ENCODE data around the gene OPHN1.

Gene OPHN1

DNA sequence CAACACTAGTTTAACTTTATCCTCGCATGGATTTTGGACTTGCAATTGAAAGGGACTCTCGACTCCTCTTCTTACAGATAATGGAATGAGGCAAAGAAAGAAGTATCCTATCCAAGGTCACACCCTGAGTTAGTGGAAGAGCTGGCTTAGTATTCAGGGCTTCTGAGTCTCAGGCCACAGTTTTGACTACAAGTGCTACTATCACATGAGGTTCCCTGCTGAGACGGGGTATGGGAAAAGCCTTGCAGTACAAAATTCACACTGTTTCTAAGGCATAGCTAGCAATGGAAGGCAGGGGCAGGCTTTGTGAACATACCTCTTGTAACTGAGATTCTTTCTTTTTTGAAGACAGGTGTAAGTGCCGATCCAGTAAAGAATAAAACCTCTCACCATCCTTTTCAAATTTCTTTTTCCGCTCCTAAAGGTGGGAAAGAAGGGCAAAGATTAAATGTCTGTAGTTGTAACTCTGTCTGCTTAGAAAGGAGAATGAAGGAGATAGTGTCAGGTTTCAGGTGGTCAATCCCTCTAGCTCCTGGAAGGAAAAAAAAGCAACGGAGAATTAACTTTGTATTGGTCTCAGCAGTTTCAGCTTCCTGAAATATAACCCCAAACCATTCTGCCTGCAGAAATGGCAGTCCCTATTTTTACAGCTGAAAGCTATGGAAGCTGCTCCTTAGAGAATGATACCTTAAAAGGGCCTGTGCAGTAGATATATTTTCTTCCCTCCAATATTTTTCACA is 199.0 kb downstream of the OPHN1 start:
- DNase-seq = no peak

DNA sequence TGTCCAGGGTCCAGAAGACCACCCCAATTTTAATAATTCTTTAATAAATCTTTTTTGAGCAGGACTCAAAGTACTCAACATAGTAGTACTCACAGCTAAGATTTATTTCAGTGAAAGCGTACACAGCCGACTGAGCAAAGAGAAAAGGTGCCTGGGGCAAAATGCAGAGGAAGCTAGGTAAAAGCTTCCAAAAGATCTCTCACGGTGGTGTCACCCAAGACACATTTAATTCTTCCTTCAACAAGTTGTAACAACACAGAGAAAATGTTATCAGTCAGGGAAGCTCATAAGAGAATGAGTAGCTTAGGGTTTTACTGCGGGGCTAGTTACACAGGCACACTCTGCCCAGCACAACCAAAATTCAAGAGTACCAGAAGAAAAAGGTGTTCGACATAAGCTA is 201.1 kb downstream of the OPHN1 start:
- no peak for DNase-seq

DNA sequence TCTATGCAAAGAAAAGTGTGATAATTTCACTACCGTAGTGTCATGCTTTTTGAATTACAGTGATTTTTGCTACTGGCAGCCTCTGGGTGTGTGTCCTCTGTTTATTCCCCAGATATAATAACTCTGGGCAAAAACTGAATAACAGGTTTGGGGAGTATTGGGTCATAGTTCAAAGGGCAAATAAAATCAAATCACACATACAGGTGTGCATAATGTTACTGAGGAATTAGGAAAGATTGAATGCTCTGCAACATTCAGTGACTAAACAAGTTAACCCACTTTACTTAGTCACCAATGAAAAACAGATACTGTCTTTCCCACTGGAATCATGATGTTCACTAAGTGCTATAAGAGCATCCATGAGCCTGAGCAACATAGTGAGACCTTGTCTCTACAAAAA is 224.3 kb downstream of the OPHN1 start:
- DNase-seq = no peak

DNA sequence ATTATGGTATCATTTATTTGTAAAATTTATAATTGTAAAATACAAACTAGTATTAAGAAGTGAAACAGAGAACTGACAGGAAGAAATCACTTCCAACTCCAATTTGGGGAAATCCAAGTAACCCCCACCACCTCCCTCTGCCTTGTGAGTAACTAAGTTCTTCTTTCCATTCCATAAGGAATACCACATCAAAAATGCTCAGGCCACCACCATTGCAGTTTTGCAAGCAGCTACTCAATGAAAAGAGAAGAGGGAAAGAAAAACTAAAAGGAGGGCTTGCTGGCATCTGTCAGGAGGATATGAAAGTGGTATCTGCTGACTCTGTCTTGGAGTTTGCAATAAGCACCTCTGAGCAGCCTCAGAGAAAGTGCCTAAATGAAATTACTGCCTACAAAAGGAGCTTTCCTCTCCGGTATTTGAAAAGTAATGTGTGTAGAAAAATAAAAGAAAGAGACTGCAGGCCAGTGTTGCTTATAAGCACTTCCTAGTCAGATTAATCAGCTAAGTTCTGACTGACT is 228.7 kb downstream of the OPHN1 start:
- no peak for DNase-seq

DNA sequence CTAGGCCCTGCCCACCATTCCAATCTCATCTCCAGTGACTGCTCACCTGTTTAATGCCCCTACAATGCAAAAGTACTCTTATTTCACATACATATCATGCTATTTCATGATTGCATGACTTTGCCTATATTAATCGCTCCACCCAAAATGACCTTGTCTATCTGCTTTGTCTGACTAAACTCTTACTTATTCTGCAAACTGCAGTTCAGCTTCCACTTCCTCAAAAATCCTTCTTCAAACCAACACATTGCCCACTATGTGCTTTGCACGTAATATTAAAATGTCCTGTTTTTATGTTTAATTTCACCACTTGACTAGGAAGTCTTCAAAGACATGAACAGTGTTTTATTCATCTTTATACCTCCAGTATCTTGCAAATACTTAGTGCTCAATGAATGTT is 229.6 kb downstream of the OPHN1 start:
- DNase-seq = no peak

DNA sequence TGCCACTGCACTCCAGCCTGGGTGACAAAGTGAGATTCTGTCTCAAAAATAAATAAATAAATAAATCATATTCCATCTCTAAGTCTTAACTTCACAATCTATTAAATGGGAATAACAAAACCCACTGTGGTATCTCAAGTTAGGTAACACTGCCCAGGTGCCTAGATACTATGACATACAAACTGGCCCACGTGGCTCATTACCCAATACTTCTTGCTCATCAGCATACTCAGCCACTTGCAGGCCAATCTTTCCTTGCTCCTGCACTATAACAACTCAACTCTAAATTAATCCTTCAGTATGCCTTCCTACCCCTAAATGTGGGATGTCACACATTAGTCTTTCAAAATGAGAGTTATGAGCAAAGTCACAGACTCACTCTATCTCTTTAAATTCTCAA is 230.1 kb downstream of the OPHN1 start:
- DNase-seq = no peak

DNA sequence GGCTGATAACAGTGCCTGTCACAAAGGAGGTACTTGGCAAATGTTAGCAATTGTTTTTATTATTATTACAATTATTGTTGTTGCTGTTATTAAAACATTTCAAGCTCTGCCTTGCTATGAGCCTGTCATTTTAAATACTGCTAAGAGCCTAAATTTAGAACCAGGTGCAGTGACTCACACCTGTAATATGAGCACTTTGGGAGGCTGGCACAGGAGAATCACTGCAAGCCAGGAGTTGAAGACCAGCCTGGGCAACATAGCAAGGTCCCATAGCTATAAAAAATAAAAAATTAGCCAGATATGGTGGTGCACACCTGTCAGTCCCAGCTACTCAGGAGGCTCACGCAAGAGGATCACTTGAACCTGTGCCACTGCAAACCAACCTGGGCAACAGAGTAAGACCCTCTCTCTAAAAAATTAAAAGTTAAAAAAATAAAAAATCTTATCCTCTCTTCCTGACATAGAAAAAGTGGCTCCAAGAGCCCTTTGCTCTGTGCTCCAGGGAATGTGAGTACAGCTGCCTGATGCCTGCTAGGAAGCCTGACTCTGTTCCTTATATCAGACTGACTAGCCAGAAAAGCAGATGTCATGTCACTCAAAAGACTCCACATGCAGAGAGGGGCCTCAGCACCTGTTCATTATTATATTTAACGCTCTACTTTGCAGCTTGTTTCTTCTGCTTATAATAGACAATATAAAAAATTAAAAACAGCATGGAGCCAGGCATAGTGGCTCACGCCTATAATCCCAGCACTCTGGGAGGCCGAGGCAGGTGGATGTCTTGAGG is 234.0 kb downstream of the OPHN1 start:
- DNase-seq = no peak

DNA sequence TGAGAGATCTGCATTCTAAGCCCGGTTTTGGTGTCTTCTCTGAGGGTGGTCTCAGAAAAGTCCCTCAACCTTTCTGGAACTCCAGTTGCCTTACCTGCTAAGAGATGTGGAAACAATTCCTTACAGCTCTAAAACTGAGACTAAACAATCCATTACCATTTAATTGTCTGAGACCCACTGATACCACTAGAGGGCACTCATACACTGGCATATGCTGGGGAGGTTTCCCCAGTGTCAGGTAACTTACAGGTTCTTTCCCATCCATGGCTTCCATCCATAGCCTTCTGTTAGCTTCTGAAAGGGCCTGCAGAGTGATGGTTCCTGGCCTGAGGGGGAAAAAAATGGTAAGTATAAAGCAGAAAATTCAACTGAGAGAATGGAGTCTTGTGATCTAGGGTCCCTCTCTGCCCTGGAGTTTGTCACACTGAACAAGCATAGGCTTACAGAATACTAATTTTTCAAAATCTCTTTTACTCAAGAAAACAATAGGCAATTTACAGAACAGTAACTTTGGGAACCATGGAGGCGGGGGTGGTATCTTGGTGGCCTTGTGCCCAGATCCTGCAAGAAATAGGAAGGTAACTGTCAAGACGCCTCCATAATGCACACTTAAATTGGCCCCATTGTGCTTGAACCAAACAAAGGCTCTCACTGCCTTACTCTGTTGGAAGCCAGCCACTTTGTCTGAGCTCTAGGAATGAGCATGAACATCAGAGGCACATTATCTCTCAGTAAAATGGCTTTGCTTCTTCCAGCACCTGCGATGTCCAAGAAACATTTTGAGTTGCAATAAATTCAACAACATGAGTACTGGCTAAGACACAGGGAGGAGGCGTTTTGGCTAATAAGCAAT is 236.1 kb downstream of the OPHN1 start:
- peak; percentile 46 for DNase-seq

DNA sequence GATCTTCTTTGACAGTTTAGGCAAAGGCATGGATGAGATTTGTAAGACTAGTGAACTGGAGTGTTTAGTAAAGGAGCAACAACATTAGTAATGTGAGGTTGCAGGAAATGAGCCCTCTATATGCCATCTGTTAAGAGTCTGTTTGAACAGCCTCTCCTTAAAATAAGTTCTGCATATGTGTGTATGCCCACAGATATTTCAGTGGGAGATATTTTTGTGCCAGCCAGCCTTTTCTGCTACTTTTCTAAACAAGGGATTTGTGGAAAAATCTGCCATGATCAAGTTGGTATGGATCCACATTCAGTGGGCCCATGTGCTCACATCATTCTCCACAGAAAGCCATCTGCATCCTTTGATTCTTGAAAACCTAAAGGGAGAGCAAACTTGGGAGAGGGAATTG is 237.7 kb downstream of the OPHN1 start:
- no peak for DNase-seq

DNA sequence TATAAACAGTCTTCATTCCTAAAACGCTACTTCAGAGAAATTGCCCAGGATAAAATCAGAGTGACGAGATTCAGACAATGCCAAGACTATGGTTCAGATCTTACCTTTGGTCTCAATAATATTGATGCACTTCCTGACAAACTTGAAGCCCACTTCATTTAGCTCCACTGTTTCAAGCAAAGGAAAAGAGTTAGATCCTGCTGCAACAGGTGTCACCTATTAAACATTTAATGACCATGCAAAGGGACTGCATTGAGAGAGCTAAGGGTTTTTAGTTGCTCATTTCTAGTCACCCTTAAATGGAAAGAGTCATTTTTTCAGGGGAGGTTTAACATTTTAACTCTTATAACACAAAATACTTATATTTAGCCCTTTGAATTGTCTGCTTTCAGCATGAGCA is 239.5 kb downstream of the OPHN1 start:
- no peak for DNase-seq

DNA sequence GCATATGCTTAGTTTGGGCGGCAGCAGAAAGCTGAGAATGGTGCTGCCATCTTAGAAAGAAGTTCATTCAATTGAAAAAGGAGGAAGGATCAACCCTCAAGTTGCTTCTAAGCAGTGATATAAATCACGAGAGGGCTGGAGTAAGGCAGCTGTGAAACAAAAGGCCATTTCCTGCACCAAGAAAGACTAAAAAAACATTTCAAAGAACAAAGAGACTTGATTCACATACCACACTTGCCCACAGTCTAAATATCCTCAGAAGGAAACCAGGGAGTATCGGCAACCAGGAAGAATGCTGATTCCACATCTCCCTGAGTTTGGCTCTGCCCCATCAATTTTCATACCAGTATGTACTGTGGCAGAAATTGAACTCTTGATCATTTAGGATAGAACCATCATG is 240.1 kb downstream of the OPHN1 start:
- DNase-seq = no peak

DNA sequence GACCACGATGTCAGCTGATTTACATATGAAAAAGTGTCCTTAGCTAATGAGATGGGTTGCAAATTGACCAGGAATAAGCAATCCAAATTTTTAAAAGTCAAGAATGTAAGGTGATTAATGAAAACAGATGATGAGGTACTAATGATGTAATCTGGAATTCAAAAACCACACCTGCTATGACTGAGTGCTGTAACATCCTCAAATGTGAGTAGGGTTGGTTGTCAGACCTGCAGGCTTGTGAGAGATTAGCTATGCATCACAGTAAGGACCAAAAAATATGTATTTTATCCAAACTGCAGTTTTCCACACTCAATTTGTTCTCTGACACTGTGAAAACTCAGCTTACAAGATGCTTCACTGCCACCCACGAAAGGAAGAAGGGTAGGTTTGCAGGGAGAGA is 242.5 kb downstream of the OPHN1 start:
- DNase-seq = no peak

DNA sequence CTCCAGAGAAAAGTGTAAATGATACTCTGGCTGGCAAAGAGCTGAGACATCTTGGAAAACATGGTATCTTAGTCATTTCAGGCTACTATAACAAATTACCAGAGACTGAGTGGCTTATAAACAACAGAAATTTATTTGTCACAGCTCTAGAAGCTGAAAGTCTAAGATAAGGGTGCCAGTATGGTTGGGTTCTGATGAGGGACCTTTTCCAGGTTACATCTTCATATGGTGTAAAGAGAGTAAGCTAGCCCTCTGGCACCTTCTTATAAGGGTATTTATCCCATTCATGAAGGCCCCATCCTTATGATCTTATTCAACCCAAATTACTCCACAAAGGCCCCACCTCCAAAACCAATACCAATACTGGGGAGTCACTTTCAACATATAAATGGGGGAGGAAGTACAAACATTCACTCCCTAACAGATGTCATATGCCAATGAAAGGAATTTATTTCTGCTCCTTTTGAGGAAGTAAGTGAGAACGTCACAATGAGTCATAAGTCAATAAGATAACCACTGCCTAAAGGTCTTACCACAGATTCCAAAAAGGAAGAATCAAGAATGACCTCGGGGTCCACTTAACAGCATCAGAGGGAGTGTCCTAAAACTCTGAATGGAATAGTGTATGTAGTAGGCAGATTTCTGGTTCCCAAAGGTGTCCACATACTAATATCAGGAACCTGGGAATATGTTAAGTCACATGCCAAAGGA is 246.6 kb downstream of the OPHN1 start:
- DNase-seq = no peak

DNA sequence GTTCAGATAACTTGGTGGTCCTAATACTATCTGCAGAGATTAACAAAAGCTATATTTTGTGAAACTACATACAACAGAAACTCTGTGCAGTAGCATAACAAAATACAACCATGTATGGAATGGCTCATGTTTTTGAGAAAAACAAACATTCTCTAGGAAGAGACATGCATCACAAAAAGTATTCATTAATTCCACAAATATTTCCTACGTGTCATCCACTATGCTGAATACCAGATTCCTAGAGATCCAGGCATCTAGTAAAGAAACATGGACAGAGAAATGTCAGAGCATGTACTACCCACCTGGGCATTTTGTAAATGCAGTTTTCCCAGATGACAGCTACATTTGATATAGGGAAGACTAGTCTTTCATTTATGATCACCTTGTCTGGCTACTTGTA is 248.1 kb downstream of the OPHN1 start:
- DNase-seq = no peak

DNA sequence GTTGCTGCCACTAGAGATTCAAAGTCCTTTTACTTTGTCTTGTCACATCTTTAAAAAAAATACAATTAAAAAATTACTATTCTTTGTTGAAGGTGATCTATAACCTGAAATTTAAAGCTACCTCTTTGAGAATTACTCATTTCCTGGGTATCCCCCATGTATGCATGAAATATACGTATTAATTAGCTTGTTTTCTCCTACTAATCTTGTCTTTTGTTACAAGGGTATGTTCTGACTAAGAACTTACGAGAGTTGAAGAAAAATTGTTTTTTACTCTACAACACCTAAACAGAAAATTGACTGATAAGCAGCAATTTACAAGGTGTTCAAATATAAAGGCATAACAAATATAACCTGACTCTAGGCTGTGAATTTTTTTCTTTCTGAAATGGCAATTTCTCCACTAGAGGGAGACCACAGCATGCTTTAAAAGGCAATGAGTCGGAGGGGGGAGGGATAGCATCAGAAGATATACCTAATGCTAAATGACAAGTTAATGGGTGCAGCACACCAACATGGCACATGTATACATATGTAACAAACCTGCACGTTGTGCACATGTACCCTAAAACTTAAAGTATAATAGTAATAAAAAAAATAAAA is 249.6 kb downstream of the OPHN1 start:
- peak; percentile 21 for DNase-seq

DNA sequence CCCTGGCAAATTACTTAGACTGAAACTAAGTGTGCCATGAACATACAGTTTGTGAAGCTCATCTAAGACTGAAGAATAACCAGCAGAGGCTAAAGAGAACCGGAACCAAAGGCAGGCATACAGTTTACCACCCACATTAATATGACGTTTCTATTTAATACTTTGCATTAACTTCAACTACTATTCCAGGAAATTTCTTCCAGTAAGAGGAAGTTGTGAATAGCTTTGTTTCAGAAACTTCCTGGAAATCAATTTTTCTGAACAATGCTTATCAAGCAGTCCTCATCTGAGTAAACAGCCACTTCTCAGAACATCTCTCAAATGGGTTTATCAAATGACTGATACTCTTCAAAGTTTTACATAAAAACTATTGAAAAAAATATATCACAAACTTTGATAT is 252.7 kb downstream of the OPHN1 start:
- no peak for DNase-seq

DNA sequence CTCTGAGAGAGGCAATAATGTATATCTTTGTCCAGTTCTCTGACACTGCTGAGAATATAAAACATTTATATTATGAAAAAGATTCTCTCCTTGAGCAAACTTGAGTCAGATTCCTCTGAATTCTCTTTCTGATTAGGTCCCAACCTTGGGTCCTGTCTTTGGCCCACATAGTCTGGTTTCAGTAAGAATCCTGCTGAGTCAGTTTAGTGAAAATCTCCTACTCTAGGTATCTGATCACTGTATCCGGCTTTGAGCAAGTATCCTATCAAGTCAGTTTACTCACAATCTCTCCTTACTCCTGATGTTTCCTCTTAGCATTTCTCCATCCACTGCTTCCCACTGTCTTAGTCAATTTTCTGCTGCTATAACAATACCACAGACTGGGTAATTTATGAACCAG is 253.9 kb downstream of the OPHN1 start:
- no peak for DNase-seq

DNA sequence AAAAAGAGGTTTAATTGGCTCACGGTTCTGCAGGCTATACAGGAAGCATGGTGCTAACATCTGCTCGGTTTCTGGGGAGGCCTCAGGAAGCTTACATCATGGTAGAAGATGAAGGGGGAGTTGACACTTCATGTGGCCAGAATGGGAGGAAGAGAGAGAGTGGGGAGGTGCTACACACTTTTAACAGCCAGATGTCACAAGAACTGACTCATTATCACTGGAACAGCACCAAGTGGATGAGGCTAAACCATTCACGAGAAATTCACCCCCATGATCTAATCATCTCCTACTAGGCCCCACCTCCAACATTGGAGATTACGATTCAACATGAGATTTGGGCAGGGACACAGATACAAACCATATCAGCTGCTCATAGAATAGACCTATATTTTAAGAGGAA is 255.8 kb downstream of the OPHN1 start:
- no peak for DNase-seq

DNA sequence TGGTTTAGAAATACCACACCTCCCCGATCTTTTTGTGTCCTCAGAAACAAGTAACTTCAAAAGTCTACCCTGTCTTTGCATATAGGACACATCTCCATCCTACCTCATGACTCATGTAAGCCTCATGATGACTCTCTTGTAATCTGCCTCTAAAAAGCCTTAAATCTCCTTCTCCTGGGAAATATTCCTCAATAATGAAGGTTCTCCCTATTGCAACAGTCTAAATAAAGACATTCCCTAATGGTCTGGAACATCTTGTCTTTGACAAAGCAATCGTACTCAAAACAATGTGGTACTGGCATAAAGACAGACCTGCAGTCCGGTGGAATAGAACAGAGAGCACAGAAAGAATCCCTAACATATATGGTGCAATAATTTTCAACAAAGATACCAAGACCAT is 257.7 kb downstream of the OPHN1 start:
- no peak for DNase-seq

DNA sequence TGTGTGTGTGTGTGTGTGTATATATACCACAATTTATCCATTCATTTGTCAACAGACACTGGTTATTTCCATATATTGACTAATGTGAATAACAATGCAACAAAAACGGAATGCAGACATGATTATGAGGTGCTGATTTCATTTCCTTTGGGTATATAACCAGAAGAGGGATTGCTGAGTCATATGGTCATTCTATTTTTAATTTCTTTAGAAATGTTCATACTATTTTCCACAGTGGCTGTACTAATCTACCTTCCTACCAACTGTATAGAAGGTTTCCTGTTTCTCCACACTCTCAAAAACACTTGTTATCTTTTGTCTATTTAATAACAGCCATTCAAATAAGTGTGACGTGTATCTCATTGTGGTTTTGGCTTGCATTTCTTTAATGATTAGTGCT is 269.9 kb downstream of the OPHN1 start:
- no peak for DNase-seq

DNA sequence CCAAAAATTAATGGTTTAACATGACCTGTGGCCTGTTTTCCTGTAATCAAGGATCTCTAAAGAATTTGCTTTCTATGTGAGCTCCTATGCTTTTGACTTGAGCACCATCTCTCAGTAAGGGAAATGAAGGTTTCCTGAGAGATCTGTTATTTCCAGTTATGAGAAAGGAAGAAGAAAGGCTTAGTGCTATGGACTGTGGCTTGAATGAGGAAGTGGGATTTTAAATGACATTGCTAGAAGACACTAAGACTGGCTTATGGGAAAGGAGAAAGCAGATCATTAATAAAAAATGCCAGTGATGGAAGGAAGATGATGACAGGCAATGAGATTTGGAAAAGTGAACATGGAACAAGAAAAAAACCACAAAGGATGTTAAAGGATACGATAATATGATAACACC is 285.4 kb downstream of the OPHN1 start:
- DNase-seq = no peak

DNA sequence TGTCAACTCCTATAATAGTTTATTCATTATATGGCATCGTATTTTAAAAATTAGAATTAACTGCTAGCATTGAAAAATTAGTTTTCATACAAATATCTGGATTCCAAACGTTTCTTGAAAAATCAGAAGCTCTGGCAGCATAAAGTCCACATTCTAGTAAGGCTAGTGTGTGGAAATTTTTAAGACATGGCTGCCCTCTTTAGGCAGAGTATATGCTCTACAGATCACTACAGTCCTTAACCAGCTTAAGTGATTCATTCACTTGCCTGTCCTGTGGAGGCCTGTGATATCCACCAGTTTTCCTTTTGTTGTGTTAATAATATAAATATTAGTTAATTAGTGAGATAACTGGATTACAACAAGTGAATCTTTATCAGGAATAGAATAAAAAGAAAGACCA is 287.2 kb downstream of the OPHN1 start:
- DNase-seq = no peak
